EL (cell line): ENCODE data around the gene ZNF117.
"Not testable (repeated sequence)": the region's sequence is repeated elsewhere in the genome, so short reads cannot be mapped to it uniquely, and the experiment has no call there.

ENCODE experiments used
- DNase-seq: peaks from one replicate; pipeline ENCODE4 v3.0.0-alpha.2; 2016

The ZNF117 gene

GRCh38 chr7:64996305-64996704, 5.5 kb upstream of the ZNF117 start:
- no peak for DNase-seq

- no peak for DNase-seq
Measured at GRCh38 chr7:64993901-64994300, 3.1 kb upstream of the ZNF117 start.

GRCh38 chr7:64992971-64993370, 2.1 kb upstream of the ZNF117 start:
- DNase-seq = peak; percentile 45

- no peak for DNase-seq
Measured at GRCh38 chr7:64990216-64990615, 620 bp downstream of the ZNF117 start.

GRCh38 chr7:64978497-64979203, 12.2 kb downstream of the ZNF117 start:
- no peak for DNase-seq

- no peak for DNase-seq
Measured at GRCh38 chr7:64965594-64965993, 25.2 kb downstream of the ZNF117 start.

- DNase-seq = no peak
Measured at GRCh38 chr7:64959072-64959747, 31.6 kb downstream of the ZNF117 start.

GRCh38 chr7:64951250-64951848, 39.5 kb downstream of the ZNF117 start:
- DNase-seq = peak; percentile 48

GRCh38 chr7:64950673-64951072, 40.2 kb downstream of the ZNF117 start:
- DNase-seq = not testable (repeated sequence)

GRCh38 chr7:64948774-64949173, 42.1 kb downstream of the ZNF117 start:
- DNase-seq = not testable (repeated sequence)

GRCh38 chr7:64947252-64948000, 43.4 kb downstream of the ZNF117 start:
- DNase-seq = no peak

- peak; percentile 7 for DNase-seq
Measured at GRCh38 chr7:64946772-64947171, 44.1 kb downstream of the ZNF117 start.

- no peak for DNase-seq
Measured at GRCh38 chr7:64945503-64946175, 45.2 kb downstream of the ZNF117 start.

- not testable (repeated sequence) for DNase-seq
Measured at GRCh38 chr7:64944667-64945502, 46.0 kb downstream of the ZNF117 start.

GRCh38 chr7:64940021-64940420, 50.8 kb downstream of the ZNF117 start:
- DNase-seq = not testable (repeated sequence)

GRCh38 chr7:64938540-64938939, 52.3 kb downstream of the ZNF117 start:
- DNase-seq = no peak

GRCh38 chr7:64934478-64934877, 56.4 kb downstream of the ZNF117 start:
- no peak for DNase-seq

- DNase-seq = not testable (repeated sequence)
Measured at GRCh38 chr7:64928252-64929187, 62.3 kb downstream of the ZNF117 start.
